ENCODE measurements around the gene LONP2.

LONP2 gene

GRCh38 chr16:48244080-48244862 is at the start of gene LONP2:
LONP2 (plus strand) TSS chr16:48244300; CDS start chr16:48244389, 89 bp downstream.
- DNase-seq (ENCODE audit: low read depth) = peak; percentile 85
- peak within 1 kb of the TSS; percentile 89 for H3K4me3 ChIP-seq (ENCODE audit: low read length)
- TF ChIP-seq CTCF (conservative IDR thresholded peaks at IDR 0.05; ENCODE audit: low read length) = no peak

- no peak overlapping the region for H3K4me3 ChIP-seq (ENCODE audit: low read length)
- no peak for TF ChIP-seq CTCF (conservative IDR thresholded peaks at IDR 0.05; ENCODE audit: low read length)
- no peak for DNase-seq (ENCODE audit: low read depth)
These were observed 49.1 kb upstream of the LONP2 start for GRCh38 chr16:48194828-48195556.

- no peak for TF ChIP-seq CTCF (conservative IDR thresholded peaks at IDR 0.05; ENCODE audit: low read length)
- H3K4me3 ChIP-seq (ENCODE audit: low read length) = no peak overlapping the region
- DNase-seq (ENCODE audit: low read depth) = no peak
These were observed 46.8 kb upstream of the LONP2 start for GRCh38 chr16:48197294-48197693.

- no peak for DNase-seq (ENCODE audit: low read depth)
- H3K4me3 ChIP-seq (ENCODE audit: low read length) = no peak overlapping the region
- TF ChIP-seq CTCF (conservative IDR thresholded peaks at IDR 0.05; ENCODE audit: low read length) = no peak
These were observed 42.4 kb upstream of the LONP2 start for GRCh38 chr16:48201515-48202201.

- H3K4me3 ChIP-seq (ENCODE audit: low read length) = no peak overlapping the region
- TF ChIP-seq CTCF (conservative IDR thresholded peaks at IDR 0.05; ENCODE audit: low read length) = no peak
- DNase-seq (ENCODE audit: low read depth) = no peak
These were observed 39.9 kb upstream of the LONP2 start for GRCh38 chr16:48203974-48204824.

- H3K4me3 ChIP-seq (ENCODE audit: low read length) = no peak overlapping the region
- TF ChIP-seq CTCF (conservative IDR thresholded peaks at IDR 0.05; ENCODE audit: low read length) = no peak
- DNase-seq (ENCODE audit: low read depth) = no peak
These were observed 39.3 kb upstream of the LONP2 start for GRCh38 chr16:48204825-48205151.

All from AG10803 (cell line).